Epithelial cell of proximal tubule (primary cell): ENCODE results near the gene SNX5. TPM values are rescaled to one million over a fixed set of nuclear protein-coding genes. Genes with fewer than 3 reads are reported as not detected.

Experiments
- DNase-seq: peaks from one replicate; pipeline ENCODE4 v3.0.0-alpha.2; 2011; ENCODE audit warnings: low read depth
- H3K4me3 ChIP-seq: 2 replicates; pipeline ENCODE4 v1.5.1; 2011; ENCODE audit warnings: low read depth, mild to moderate bottlenecking, low read length
- CTCF ChIP-seq: conservative IDR thresholded peaks from 2 replicates; pipeline ENCODE4 v1.5.1; 2012; ENCODE audit warnings: low read depth, mild to moderate bottlenecking, low read length
- total RNA-seq: library from RNA; depleted of rRNA; stranded (reverse); fragments of >200 nt; gene quantifications from 2 replicates; pipeline ENCODE4 v1.2.3, GENCODE V29; 2015

SNX5 gene
- total RNA-seq = 182 and 185 TPM in 2 replicates

DNA sequence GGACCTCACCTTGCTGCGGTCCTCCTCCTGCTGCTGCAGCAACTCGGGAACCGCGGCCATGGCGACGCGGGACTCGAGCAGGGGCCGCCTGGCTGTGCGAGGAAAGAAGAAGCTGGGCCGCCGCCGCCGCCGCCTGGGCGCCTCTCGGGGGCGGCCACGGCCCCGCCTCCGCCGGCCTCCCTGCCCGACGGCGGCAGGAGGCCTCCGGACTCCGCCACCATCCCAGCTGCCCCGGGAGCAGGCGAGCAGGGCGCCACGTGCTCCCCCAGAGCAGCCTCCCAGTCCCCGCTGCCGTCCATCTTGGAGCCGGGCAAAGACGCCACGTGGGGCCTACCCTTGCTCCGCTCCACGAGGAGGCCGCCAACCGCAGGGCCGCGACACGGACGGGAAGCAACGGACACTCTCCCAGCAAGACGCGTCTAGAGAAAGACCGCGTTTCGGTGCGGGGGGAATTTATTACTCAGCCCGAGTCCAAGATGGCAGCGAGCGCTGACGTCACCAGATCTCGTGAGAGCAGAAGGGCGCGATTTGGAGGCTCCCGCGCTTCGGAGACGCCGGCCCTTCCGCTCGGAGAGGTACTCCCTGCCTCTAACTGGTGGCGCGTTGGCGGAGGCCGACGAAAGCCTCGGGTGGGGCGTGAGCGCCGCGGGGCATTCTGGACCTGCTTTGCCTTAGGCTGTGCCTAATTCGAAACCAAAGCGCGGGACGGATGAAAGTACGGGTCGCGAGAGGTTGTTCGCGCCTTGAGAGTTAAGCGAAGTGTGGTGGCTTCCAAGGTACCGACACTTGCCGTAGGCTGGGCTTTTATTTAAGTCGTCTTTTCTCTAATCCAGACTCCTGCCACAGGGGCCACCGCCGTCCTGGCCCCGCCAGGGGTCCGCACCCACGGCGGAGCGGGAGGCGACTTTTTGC, at the start of gene SNX5, which contains the start of gene MGME1:
TSS of gene SNX5 (minus strand) at position 429 of the 912 bp plus-strand sequence. CDS start at position 60, 369 bp downstream.
TSS of gene MGME1 (plus strand) at position 653 of the 912 bp plus-strand sequence. CDS start 842 bp downstream, outside the sequence.
- peak; percentile 85 for DNase-seq
- no peak for TF ChIP-seq CTCF
- peak within 1 kb of the TSS; percentile 93 for H3K4me3 ChIP-seq

DNA sequence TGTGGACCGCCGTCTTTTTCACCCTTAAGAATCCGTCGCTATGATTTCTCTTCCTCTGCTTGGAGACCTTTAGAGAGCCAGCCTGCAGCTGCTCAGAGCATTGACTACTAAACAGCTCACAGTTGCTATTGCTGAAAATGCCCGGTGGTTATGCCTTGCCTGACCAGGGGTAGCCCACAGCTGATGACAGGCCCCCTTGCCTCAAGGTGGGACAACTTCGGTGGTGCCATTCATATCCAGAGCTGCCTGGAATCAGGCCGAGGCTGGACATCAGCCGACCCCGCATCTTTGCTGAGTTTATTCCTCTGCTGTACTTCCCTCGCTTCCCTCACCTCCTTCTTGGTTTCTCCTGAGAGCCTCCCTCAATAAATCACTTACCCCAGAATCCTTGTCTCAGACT, 49.5 kb upstream of the SNX5 start:
- no peak overlapping the region for H3K4me3 ChIP-seq
- DNase-seq = no peak
- no peak for TF ChIP-seq CTCF

- H3K4me3 ChIP-seq = no peak overlapping the region
- no peak for DNase-seq
- no peak for TF ChIP-seq CTCF
These were observed 48.2 kb upstream of the SNX5 start for GRCh38 chr20:18016772-18017171.

GRCh38 chr20:18014411-18014810, 45.8 kb upstream of the SNX5 start:
- H3K4me3 ChIP-seq = no peak overlapping the region
- DNase-seq = no peak
- TF ChIP-seq CTCF = no peak

GRCh38 chr20:18012901-18013300, 44.3 kb upstream of the SNX5 start:
- H3K4me3 ChIP-seq = no peak overlapping the region
- DNase-seq = no peak
- TF ChIP-seq CTCF = no peak

GRCh38 chr20:18011951-18012645, 43.5 kb upstream of the SNX5 start:
- H3K4me3 ChIP-seq = peak overlapping the region; percentile 6
- no peak for DNase-seq
- no peak for TF ChIP-seq CTCF
